ACHN (cell line): ENCODE data around the gene CHD3.
A peak's percentile ranks its signal among the peaks of the same experiment; 100 is the strongest.
"Not testable (repeated sequence)": the region's sequence is repeated elsewhere in the genome, so short reads cannot be mapped to it uniquely, and the experiment has no call there.

Source experiments
- DNase-seq: peaks from one replicate; pipeline ENCODE4 v3.0.0-alpha.2; 2015
- in situ Hi-C: cut with HindIII; loops from 2 replicates; pipeline ENCODE4 v1.10.0; 2017; ENCODE audit warnings: low sequenced_read_pairs, low pct_ligation_motif_present, low pct_unique_long_range_greater_than_20kb

Gene CHD3

DNA sequence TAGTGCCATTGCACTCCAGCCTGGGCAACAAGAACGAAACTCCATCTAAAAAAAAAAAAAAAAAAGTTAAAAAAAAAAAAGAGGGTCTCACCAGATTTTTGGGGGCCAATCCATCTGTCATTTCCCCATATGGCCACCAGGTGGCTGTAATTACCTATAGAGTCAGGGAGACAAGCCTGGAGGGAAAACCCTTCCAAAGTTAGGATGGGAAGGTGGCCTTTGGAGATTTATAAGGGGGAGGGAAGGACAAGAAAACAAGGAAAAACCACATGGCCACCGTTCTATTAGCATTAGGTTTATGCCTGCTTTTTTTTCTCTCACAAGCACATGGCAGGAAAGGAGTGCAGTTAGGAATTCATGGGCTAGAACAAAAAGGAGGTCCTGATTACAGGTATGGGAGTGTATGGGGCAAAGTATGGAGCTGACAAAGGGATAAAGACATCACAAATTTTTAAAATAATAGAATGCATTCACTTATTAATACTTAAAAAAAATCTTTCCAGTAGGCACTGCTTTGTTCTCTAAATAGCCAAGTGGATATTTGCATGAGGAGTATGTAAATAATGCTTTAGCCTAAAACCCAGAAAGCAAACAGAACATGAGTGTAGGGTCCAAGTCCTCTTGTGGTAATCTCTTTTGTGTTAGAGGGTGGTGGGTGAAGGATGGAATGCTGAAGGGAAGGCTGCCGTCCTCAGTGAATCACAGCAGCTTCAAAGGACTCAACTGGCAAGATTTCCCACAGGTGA is 25.7 kb upstream of the CHD3 start:
- in situ Hi-C loops = no loop called here

DNA sequence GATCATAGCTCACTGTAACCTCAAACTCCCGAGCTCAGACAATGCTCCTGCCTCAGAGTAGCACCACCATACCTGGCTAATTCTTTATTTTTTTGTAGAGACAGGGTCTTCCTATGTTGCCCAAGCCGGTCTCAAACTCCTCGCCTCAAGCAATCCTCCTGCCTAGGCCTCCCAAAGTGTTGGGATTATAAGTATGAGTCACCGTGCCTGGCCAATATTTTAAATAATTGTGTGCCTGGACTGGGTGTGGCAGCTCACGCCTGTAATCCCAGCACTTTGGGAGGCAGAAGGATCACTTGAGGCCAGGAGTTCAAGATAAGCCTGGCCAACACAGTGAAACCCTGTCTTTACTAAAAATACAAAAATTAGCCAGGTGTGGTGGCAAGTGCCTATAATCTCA is 24.2 kb upstream of the CHD3 start:
- DNase-seq, in situ Hi-C loops: not testable (repeated sequence)

More for the DNA sequence above, 25.7 kb upstream of the CHD3 start:
- peak; percentile 59 for DNase-seq

DNA sequence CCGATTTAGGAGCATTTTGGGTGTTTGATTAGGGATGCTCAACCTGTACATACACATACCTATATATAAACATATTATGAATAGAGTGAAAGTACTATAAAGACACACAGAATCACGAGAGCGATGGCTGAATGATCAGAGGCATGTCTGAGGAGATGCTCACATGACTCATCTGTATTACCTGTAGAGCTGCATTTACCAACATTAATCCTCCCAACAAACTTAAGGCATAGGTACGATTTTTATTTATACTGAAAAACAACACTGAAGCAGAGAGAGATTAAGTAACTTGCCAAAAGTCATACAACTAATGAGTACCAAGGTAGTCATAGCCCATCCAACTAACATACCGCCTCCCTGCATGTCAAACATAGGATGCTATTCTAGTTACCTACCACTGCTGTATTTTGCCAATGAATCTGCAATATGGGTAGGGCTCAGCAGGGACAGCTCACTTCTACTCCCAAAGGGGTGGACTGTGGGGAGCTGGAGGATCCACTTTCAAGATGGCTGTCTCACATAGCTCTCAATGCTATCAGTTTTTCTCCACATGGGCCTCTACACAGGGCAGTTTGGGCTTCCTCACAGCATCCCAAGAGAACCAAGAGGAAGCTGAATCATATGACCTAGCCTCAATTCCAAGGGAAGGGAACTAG is 23.5 kb upstream of the CHD3 start:
- DNase-seq = no peak
- in situ Hi-C loops = no loop called here

DNA sequence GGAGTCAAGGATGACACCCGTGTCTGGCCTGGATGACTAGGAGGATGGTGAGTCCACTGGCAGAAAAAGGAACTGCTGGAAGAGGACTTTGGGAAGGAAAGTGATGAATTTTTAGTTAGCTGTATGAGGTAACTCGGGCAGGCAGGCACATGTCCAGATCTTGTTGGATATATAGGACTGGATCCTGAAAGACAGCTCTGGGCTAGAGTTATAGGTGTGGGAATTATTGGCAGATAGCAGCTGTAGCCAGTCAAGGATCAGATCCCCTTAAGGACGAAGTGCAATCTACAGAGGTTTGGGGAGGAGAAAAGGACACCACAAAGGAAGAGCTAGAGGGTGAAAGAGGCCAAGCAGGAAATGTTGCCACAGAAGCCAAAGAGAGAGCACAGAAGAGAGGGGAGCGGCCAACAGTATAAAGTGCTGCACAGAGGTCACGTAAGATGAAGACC is 20.7 kb upstream of the CHD3 start:
- in situ Hi-C loops = no loop called here
- DNase-seq = no peak

DNA sequence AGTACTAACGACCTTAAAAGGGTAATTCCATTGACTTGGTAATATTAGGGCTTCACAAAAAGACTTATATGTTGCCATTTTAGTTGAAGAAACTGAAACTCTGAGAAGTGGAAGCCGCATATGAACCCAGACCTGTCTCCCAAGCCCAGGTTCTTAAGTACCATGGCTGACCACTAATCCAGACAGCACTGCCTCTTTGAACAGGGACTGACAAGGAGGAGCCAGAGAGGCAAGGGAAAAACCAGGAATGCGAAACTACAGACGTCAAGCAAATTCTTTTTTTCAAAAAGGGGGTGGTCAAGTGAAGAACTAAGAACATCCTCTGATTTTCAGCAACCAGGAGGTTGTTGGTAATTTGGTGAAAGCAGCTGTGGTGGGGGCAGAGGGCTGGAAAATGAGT is 15.5 kb upstream of the CHD3 start:
- in situ Hi-C loops = no loop called here
- DNase-seq = no peak

DNA sequence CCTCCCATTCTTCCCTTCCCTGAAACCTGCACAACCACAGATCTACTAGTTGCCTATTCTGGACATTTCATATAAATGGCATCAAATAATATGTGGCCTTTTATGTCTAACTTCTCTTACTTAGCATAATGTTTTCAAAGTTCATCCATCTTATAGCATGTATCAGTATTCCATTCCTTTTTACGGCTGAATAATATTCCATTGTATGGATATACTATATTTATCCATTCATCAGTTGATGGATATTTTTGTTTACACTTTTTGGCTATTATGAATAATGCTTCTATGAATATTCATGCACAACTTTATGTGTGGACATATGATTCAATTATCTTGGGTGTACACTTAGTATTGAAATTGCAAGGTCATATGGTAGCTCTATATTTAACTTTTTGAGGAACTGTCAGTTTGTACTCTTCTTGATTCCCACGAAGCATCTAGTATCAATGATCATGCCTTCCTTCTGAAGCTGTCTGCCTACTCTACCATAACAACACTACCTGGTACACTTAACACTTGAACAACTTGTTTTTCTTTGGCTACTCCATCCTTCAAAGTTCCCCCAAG is 12.7 kb upstream of the CHD3 start:
- no peak for DNase-seq
- in situ Hi-C loops = no loop called here

DNA sequence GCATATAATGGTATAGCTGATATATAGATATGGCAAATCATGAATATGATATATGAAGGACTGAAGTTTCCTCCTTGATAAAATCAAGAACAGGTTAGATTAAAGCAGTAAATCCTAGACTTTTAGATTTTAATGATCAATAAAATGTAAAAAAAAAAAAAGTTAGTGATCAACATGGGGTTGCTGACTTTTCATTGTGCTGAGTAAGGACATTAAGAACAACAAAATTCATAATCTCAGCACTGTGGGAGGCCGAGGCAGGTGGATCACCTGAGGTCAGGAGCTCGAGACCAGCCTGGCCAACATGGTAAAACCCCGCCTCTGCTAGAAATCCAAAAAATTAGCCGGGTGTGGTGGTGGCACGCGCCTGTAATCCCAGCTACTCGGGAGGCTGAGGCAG is 10.4 kb upstream of the CHD3 start:
- in situ Hi-C loops = no loop called here
- DNase-seq = no peak

DNA sequence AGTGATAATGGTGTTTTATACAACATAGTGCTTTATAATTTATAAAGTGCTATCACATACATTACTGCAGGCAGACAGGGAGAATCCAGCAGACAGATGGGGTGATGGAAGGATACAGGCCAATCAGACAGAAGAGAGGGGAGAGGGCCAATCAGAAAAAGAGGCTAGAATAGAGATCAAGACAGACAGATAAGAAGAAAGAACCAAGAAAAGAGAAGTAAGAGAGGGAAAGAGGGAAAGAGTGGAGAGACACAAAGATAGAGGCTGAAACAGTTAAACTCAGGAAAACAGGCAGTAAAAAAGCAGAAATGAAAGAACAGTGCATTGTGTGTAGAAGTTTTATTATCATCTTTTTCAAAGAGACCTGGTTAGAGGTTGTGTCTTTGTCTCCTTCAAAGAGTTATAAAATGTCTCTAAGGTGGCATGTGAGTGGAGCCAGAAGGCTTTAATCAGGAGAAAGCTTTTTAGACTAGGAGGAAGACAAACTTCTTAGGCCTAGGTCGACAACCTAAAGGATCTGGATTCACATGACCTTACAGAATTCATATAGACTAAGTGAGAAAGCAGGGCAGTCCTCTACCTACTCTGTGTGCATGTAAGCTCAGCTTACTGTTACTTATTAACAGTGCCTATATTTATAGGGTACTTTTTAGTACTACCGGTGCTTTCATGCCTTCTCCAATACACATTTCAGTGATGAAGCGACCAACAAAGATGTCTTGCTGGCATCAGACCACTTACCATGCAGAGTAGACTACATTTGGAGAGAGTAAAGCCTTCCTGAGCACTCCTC is 8.3 kb upstream of the CHD3 start:
- in situ Hi-C loops = no loop called here
- no peak for DNase-seq

DNA sequence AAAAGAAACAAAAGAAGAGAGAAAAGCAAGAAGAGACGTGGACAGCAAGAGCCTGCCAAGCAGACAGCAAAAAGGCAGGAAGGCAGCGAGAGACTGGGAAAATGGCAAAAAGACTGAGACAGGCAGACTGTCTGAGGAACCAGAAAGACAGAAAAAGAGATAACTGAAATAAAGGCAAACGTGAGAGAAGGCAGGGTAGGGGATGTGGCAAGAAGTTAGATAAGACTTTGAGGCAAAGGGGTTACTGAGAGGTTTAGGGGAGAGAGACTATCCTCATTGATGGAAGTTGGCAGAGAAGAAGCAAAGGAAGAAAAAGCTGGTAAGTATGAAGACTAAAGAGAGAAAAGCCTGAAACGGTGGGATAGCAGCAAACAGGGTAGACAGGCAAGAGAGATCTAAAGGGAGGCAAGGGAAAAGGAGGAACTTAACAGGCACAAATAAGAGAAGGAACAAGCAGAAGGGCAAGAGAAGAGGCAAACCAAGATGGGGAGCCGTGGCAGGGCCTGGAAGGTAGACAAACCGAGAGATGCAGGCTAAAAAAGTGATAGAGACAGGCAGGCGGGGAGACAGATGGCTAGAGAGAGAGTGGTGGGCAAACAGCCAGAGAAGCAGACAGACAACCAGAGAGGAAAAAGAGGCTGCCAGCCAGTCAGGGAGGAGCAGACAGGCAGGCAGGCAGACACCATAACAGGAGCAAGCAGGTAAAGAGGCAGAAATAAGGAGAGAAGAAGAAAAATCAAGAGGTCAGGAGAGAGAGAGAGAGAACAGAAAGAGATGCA is 7.1 kb upstream of the CHD3 start:
- in situ Hi-C loops = no loop called here
- DNase-seq = no peak

DNA sequence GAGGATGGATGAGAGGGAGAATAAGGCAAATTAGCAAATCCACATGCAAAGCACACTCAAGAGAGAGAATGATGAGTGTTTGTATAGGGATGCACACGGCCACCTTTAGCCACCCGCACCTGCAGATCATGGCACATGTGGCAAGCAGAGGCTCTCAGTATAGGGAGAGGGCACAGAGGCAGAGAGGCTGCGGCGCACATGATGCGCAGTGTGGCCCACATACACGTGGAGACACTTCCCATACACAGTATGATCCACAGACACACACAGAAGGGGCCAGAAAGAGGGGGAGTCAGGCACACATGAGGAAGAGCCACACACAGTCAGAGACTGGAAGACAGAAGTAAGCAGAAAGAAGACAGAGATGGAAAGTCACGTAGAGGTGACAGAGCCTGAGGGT is 6.5 kb upstream of the CHD3 start:
- DNase-seq = no peak
- in situ Hi-C loops = no loop called here

DNA sequence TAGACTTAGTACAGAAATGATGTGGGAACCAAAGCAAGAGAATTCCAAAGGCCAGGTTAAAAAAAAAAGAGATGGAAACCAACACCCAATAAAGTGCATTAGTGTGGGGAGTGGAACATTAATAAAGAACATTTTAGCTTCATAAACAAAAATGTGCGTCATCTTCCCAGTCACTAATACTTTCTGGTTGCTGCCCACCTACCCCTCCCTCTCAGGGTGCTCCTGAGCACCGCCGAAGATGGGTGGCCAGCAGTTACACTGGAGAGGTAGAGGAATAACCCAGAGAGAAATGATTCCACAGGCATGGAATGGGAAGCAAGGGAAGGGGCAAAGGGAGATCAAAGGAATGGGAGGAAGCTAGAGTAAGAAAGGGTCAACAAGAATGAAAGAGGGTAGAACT is 6.0 kb upstream of the CHD3 start:
- DNase-seq = no peak
- in situ Hi-C loops = no loop called here

DNA sequence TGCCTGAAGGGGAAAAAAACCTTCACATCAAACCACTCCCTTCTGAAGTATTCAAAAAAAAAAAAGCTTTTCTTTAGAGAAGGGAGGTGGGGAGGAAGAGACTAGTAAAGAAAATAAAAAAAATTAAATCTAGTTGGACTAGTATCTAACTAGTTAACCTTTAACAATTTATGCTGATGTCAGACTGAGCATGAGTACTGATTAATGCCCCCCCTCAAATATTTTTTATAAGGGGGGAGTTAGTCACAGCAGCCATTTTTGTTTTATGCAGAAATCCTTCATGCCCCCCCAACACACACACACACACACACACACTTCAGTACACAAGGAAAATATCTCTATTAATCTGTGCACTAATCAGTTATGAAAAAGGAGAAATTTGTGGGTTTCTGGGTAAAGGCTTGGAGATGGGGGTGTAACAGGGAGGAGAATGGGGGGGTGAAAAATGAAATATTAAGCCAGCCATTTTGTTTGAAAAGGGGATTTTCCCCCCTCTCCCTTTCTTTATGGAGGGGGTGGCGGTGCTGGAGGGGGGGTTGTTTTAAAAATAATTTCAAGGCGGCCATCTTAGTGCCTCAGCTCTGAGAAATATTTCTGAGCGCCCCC is 4.7 kb upstream of the CHD3 start:
- in situ Hi-C loops = no loop called here
- DNase-seq = peak; percentile 39

DNA sequence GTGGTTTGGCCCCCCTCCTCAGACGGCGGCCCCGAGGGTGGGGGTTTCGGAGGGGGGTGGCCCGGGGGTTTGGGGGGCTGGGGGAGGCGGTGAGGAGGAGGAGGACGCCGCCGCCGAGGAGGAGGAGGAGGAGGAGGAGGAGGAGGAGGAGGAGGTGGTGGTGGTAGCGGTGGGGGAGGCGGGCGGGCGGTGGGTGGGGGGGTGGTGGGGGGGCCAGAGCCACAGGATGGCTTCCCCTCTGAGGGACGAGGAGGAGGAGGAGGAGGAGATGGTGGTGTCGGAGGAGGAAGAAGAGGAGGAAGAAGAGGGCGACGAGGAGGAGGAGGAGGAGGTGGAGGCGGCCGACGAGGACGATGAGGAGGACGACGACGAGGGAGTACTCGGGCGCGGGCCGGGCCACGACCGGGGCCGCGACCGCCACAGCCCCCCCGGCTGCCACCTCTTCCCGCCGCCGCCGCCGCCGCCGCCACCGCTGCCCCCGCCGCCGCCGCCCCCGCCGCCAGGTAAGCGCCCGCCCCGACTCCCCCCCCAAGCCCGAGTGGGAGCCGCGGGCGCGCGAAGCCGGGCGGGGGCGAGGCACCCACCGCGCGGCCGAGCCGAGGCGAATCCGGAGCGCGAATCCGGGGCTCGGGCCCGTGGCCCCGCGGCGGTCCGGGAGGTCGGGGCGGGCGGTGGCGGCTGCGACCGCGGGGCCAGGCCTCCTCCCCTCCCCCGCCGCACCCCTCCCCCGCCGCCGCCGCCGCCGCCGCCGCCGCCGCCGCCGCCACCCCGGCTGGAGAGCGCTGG is 3.8 kb upstream of the CHD3 start:
- in situ Hi-C loops = no loop called here
- DNase-seq = no peak

DNA sequence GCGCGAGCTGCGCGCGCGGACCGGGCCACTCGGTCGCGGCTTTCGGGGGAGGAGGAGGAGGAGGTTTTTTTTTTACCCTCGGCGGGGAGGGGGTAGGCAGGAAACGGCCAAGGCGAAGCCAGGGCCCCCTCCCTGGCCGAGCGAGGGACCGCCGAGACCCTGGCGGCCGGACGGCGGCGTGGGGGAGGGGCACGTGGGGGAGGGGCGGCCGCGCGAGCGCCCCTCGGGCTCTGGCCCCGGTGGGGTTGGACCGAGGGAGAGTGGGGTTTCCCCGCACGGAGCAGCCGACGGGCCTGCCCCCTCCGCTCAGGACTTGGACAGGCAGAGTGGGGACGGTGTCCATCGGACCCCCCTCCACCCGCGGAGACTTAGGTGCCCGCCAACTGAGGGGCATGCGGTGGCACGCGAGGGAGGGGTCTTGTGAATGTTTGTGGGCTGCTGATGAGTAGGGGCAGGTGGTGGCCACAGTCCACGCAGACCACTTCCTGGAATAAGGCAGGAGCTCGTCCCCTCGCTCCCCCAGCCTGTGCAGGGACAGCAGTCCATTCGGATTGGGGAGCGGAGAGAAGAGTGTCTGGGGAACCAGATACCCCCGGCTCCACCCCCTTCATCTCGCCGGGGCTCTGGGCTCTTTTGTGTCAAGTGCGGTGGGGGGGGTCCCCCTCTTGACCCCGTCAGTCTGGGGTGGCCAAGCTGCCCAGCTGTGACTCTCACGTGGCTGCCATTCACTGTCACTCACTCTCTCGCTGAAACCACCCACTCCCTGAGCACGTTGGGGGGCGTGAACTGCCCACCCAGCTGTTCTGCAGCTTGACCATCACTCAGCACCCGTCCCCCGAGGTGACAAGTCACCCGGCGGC is 3.0 kb upstream of the CHD3 start:
- peak; percentile 38 for DNase-seq
- in situ Hi-C loops = no loop called here

DNA sequence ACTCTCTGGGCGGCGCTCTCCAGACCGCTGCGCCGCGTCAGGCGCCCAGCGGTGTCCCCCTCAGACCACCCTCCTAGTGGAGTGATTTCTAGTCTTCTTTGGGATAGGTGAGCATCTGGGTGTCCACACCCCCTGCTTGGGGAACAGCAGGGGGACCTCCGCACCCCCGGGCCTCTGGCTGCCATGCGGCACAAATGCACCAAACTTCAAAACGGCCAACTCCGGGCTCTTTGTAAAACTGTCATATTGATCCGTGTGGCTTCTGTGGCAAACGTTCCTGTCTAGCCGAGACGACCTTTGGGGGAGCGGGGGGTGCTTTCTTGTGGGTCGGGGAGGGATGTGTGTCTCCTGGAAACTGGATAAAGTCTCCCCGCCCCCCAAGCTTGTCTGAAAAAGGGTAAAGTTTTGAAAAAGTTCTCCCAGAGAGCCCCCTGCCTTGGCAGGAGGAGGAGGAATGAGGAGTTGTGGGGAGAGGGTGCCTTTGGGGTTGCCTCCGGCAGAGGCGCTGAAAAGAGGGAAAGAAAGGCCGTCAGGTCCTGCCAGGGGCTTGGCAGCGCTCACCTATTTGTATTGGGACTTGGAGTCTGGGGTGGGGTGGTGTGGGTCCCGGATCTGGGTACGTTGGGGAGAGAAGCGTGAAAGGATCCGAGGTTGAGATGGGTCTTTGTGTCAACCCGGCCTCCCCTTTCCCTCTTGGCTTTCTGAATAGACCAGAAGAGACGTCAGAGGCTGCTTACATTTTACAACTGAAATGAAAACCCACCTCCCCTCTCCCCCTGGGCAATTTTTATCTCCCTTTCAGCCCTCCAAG is 2.2 kb upstream of the CHD3 start:
- in situ Hi-C loops = no loop called here
- peak; percentile 45 for DNase-seq

DNA sequence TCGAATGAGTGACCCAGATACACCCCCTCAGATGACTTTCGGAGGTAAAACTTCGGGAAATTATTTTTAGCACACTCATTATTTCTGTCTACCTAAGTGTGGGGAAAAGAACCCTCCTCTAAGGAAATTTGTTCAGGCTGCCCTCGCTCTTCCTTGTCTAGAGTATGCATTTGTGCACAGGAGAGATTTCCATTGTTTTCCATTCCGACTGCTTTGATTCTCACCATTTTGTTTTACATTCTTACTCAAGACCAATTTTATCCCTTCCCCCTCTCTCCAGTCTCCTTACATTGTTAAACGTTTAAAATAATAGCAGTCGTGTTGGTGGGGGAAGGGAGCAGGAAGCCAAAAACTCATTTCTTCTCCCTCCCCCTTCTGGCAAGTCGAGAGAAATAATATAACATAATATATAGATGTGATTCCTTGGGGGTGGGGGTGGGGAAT is 1.5 kb upstream of the CHD3 start:
- DNase-seq = peak; percentile 41
- in situ Hi-C loops = no loop called here
